Thyroid gland (tissue), 4 donors: ENCODE results near the gene KDR.

Experiments used
- POLR2A ChIP-seq, 2 donors: fragments of 450-650 bp; IDR thresholded peaks; one replicate each; pipeline ENCODE4 v1.6.1; 2017; ENCODE audit warnings: antibody characterized with exemption in 2 of 2, mild to moderate bottlenecking in 2 of 2, moderate library complexity in 1 of 2
- TF ChIP-seq, protein P1 (sequence below), 6 experiments: fragments of 200-600 bp in 3 of 6; fragments of 450-650 bp in 3 of 6; sonication (generic) in 3 of 6; IDR thresholded peaks; one replicate each; pipeline ENCODE4 v1.5.1; 2016 to 2019; ENCODE audit warnings: antibody characterized with exemption in 6 of 6, mild to moderate bottlenecking in 2 of 6, inconsistent platforms in 1 of 6, moderate library complexity in 1 of 6

DNA sequence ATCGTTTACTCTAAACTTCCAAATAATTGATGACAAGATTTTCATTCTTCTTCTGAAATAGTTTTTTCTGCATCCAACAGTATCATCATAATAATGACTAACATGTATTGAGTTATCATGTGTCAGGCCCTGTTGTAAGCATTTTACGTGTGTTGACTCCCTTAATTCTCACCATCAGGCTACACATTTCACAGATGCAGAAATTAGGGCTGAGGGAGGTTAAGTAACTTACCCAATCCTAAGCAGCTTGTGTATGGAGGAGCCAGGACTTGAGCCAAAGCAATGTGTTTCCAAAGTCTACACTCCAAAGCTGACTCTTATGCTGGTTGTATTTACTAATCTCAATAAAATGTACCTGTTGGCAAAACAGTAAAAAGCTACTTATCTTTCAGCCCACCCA is 11.2 kb upstream of the KDR start:
- TF ChIP-seq POLR2A (IDR thresholded peaks at IDR 0.05): no peak
- TF ChIP-seq, protein P1, sequence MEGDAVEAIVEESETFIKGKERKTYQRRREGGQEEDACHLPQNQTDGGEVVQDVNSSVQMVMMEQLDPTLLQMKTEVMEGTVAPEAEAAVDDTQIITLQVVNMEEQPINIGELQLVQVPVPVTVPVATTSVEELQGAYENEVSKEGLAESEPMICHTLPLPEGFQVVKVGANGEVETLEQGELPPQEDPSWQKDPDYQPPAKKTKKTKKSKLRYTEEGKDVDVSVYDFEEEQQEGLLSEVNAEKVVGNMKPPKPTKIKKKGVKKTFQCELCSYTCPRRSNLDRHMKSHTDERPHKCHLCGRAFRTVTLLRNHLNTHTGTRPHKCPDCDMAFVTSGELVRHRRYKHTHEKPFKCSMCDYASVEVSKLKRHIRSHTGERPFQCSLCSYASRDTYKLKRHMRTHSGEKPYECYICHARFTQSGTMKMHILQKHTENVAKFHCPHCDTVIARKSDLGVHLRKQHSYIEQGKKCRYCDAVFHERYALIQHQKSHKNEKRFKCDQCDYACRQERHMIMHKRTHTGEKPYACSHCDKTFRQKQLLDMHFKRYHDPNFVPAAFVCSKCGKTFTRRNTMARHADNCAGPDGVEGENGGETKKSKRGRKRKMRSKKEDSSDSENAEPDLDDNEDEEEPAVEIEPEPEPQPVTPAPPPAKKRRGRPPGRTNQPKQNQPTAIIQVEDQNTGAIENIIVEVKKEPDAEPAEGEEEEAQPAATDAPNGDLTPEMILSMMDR (IDR thresholded peaks at IDR 0.05): no peak
